Kidney epithelial cell (primary cell): ENCODE measurements around the gene VGF. TPM values are rescaled to one million over a fixed set of nuclear protein-coding genes. Genes with fewer than 3 reads are reported as not detected.
"Not testable (repeated sequence)": the region's sequence is repeated elsewhere in the genome, so short reads cannot be mapped to it uniquely, and the experiment has no call there.

Experiments
- DNase-seq: peaks from one replicate; pipeline ENCODE4 v3.0.0-alpha.2; 2010; ENCODE audit warnings: low read depth
- H3K27me3 ChIP-seq: 2 replicates; pipeline ENCODE4 v1.6.0; 2011; ENCODE audit warnings: low read length; ENCODE audit not compliant: control insufficient read depth, insufficient read depth
- H3K36me3 ChIP-seq: 2 replicates; pipeline ENCODE4 v1.5.1; 2011; ENCODE audit warnings: low read length; ENCODE audit not compliant: control insufficient read depth, insufficient read depth
- H3K4me3 ChIP-seq: 2 replicates; pipeline ENCODE4 v1.5.1; 2011; ENCODE audit warnings: low read depth, mild to moderate bottlenecking, control low read depth, low read length
- CTCF ChIP-seq: IDR thresholded peaks from 2 replicates; pipeline ENCODE4 v1.5.1; 2011; ENCODE audit warnings: mild to moderate bottlenecking, moderate library complexity, low read length, control low read depth, inconsistent platforms; ENCODE audit not compliant: insufficient read depth, poor library complexity, severe bottlenecking
- total RNA-seq: library from RNA; depleted of rRNA; stranded (reverse); fragments of >200 nt; gene quantifications from 2 replicates; pipeline ENCODE4 v1.2.3, GENCODE V29; 2015

VGF gene
- total RNA-seq, 1 donor from 2014 or later: 17.8 TPM

- no peak for TF ChIP-seq CTCF
- Histone ChIP-seq H3K36me3 (no peaks in the 10 kb centered on the region), H3K4me3 (no peak overlapping the region), H3K27me3 (peaks cover 40% of the 10 kb centered on the region)
- no peak for DNase-seq
Observed at GRCh38 chr7:101201695-101202602, 36.6 kb upstream of the VGF start.

GRCh38 chr7:101200862-101201599, 35.7 kb upstream of the VGF start, which contains the start of gene MOGAT3:
TSS of gene MOGAT3 (minus strand) at chr7:101201036. CDS start at chr7:101200854, 182 bp downstream.
- Histone ChIP-seq H3K27me3 (peaks cover 40% of the 10 kb centered on the region), H3K36me3 (no peaks in the 10 kb centered on the region), H3K4me3 (no peak within 1 kb of the TSS)
- no peak for DNase-seq
- no peak for TF ChIP-seq CTCF

GRCh38 chr7:101200504-101200861, 35.1 kb upstream of the VGF start:
- no peak for TF ChIP-seq CTCF
- no peak overlapping the region for H3K4me3 ChIP-seq
- no peak for DNase-seq
- H3K36me3 ChIP-seq: no peaks in the 10 kb centered on the region
- H3K27me3 ChIP-seq: peaks cover 40% of the 10 kb centered on the region

- H3K4me3 ChIP-seq, H3K36me3 ChIP-seq, DNase-seq: not testable (repeated sequence)
- H3K27me3 ChIP-seq: peaks cover 40% of the 10 kb centered on the region
Observed at GRCh38 chr7:101199522-101199921, 34.2 kb upstream of the VGF start.

- H3K4me3 ChIP-seq: no peak overlapping the region
- H3K27me3 ChIP-seq: peaks cover 39% of the 10 kb centered on the region
- DNase-seq: no peak
- no peaks in the 10 kb centered on the region for H3K36me3 ChIP-seq
- no peak for TF ChIP-seq CTCF
Observed at GRCh38 chr7:101198476-101198875, 33.1 kb upstream of the VGF start.

GRCh38 chr7:101197991-101198390, 32.6 kb upstream of the VGF start:
- Histone ChIP-seq H3K27me3 (peaks cover 34% of the 10 kb centered on the region), H3K36me3 (no peaks in the 10 kb centered on the region), H3K4me3 (no peak overlapping the region)
- no peak for TF ChIP-seq CTCF
- DNase-seq: no peak
